Measurements from ENCODE around the gene DIRAS1.

The DIRAS1 gene

GRCh38 chr19:2755811-2756210 lies 34.6 kb upstream of the DIRAS1 start:
- FAIRE-seq (no peak), DNase-seq (ENCODE audit: low spot score) (no peak)

- FAIRE-seq (no peak), DNase-seq (ENCODE audit: low spot score) (no peak)
Observed at GRCh38 chr19:2755448-2755705, 34.2 kb upstream of the DIRAS1 start.

GRCh38 chr19:2754659-2755447 lies 33.7 kb upstream of the DIRAS1 start:
- no peak for FAIRE-seq
- DNase-seq (ENCODE audit: low spot score): no peak

- FAIRE-seq: no peak
- no peak for DNase-seq (ENCODE audit: low spot score)
Observed at GRCh38 chr19:2751438-2751830, 30.3 kb upstream of the DIRAS1 start.

- DNase-seq (ENCODE audit: low spot score): no peak
- no peak for FAIRE-seq
Observed at GRCh38 chr19:2750808-2751437, 29.8 kb upstream of the DIRAS1 start.

- FAIRE-seq (no peak), DNase-seq (ENCODE audit: low spot score) (no peak)
Observed at GRCh38 chr19:2747349-2747748, 26.2 kb upstream of the DIRAS1 start.

GRCh38 chr19:2744113-2744512 lies 22.9 kb upstream of the DIRAS1 start:
- DNase-seq (ENCODE audit: low spot score): no peak
- FAIRE-seq: no peak

GRCh38 chr19:2743099-2743498 lies 21.9 kb upstream of the DIRAS1 start:
- FAIRE-seq: no peak
- no peak for DNase-seq (ENCODE audit: low spot score)

- DNase-seq (ENCODE audit: low spot score): no peak
- no peak for FAIRE-seq
Observed at GRCh38 chr19:2740314-2740656, 19.1 kb upstream of the DIRAS1 start.

- peak; percentile 40 for FAIRE-seq
Observed at GRCh38 chr19:2739602-2740313, 18.6 kb upstream of the DIRAS1 start, which contains the start of gene SLC39A3. TSS of gene SLC39A3 (minus strand) at chr19:2740017. CDS start at chr19:2737257, 2,760 bp downstream.

GRCh38 chr19:2736550-2737190 lies 15.5 kb upstream of the DIRAS1 start:
- DNase-seq (ENCODE audit: low spot score): no peak
- no peak for FAIRE-seq

More at GRCh38 chr19:2739602-2740313, 18.6 kb upstream of the DIRAS1 start, which contains the start of gene SLC39A3:
- DNase-seq (ENCODE audit: low spot score): peak; percentile 94

- DNase-seq (ENCODE audit: low spot score): no peak
- no peak for FAIRE-seq
Observed at GRCh38 chr19:2735374-2735773, 14.2 kb upstream of the DIRAS1 start.

GRCh38 chr19:2734589-2735288 lies 13.6 kb upstream of the DIRAS1 start:
- no peak for DNase-seq (ENCODE audit: low spot score)
- no peak for FAIRE-seq

GRCh38 chr19:2733930-2734588 lies 12.9 kb upstream of the DIRAS1 start:
- DNase-seq (ENCODE audit: low spot score) (no peak), FAIRE-seq (no peak)

GRCh38 chr19:2732883-2733282 lies 11.7 kb upstream of the DIRAS1 start:
- FAIRE-seq (no peak), DNase-seq (ENCODE audit: low spot score) (no peak)

- FAIRE-seq: no peak
Observed at GRCh38 chr19:2732157-2732725, 11.1 kb upstream of the DIRAS1 start.

GRCh38 chr19:2731181-2731995 lies 10.2 kb upstream of the DIRAS1 start:
- DNase-seq (ENCODE audit: low spot score): no peak
- no peak for FAIRE-seq

More at GRCh38 chr19:2732157-2732725, 11.1 kb upstream of the DIRAS1 start:
- no peak for DNase-seq (ENCODE audit: low spot score)

GRCh38 chr19:2729943-2730818 lies 9.0 kb upstream of the DIRAS1 start:
- FAIRE-seq (no peak), DNase-seq (ENCODE audit: low spot score) (no peak)

All from RCC 7860 (cell line).